ENCODE data around the gene NSUN2. TPM values are rescaled to one million over a fixed set of nuclear protein-coding genes. Genes with fewer than 3 reads are reported as not detected.

NSUN2 gene
- total and polyA plus RNA-seq, 2 experiments from 2014 or later = 65.4 to 112 TPM

GRCh38 chr5:6568889-6569288 lies 64.0 kb downstream of the NSUN2 start:
- H3K4me2 ChIP-seq = no peak overlapping the region
- H3K4me3 ChIP-seq = no peak overlapping the region
- Mint-ChIP-seq H3K27me3 (ENCODE audit: insufficient read depth, low read depth, poor library complexity) (peaks cover 3% of the 10 kb centered on the region), H3K36me3 (ENCODE audit: low read depth) (no peaks in the 10 kb centered on the region), H3K9me3 (no peaks in the 10 kb centered on the region; the same call in 2 of the 3 replicates), H3K4me1 (peaks cover 4% of the 10 kb centered on the region), H3K27ac (no peak overlapping the region), H3K4me3 (no peak overlapping the region)
- H4K20me1 ChIP-seq (replicated peaks; ENCODE audit: insufficient read depth) = no peaks in the 10 kb centered on the region
- no peaks in the 10 kb centered on the region for H3F3A ChIP-seq (replicated peaks; ENCODE audit: low read depth)
- no peak overlapping the region for H3K27ac ChIP-seq (ENCODE audit: low read depth)
- no peaks in the 10 kb centered on the region for H3K36me3 ChIP-seq (ENCODE audit: insufficient read depth)
- TF ChIP-seq, protein P1, sequence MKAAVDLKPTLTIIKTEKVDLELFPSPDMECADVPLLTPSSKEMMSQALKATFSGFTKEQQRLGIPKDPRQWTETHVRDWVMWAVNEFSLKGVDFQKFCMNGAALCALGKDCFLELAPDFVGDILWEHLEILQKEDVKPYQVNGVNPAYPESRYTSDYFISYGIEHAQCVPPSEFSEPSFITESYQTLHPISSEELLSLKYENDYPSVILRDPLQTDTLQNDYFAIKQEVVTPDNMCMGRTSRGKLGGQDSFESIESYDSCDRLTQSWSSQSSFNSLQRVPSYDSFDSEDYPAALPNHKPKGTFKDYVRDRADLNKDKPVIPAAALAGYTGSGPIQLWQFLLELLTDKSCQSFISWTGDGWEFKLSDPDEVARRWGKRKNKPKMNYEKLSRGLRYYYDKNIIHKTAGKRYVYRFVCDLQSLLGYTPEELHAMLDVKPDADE (IDR thresholded peaks at IDR 0.05) = no peak
- TF ChIP-seq JUNB (IDR thresholded peaks at IDR 0.05; ENCODE audit: unreplicated experiment) (no peak), REST (IDR thresholded peaks at IDR 0.05; ENCODE audit: unreplicated experiment) (no peak), CREB1 (CRISPR knock-in tag; IDR thresholded peaks at IDR 0.05; ENCODE audit: low read depth) (no peak), STAT1 (IDR thresholded peaks at IDR 0.05; ENCODE audit: unreplicated experiment) (no peak), ZNF462 (CRISPR knock-in tag; IDR thresholded peaks at IDR 0.05) (no peak), NANOG (IDR thresholded peaks at IDR 0.05; ENCODE audit: borderline replicate concordance) (no peak)
- TF ChIP-seq, protein P2, sequence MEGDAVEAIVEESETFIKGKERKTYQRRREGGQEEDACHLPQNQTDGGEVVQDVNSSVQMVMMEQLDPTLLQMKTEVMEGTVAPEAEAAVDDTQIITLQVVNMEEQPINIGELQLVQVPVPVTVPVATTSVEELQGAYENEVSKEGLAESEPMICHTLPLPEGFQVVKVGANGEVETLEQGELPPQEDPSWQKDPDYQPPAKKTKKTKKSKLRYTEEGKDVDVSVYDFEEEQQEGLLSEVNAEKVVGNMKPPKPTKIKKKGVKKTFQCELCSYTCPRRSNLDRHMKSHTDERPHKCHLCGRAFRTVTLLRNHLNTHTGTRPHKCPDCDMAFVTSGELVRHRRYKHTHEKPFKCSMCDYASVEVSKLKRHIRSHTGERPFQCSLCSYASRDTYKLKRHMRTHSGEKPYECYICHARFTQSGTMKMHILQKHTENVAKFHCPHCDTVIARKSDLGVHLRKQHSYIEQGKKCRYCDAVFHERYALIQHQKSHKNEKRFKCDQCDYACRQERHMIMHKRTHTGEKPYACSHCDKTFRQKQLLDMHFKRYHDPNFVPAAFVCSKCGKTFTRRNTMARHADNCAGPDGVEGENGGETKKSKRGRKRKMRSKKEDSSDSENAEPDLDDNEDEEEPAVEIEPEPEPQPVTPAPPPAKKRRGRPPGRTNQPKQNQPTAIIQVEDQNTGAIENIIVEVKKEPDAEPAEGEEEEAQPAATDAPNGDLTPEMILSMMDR (conservative IDR thresholded peaks at IDR 0.05; ENCODE audit: low read depth in 2 of 2) = no peak
- ATAC-seq (no peak), DNase-seq (ENCODE audit: low spot score) (no peak)
- H3K27me3 ChIP-seq (ENCODE audit: insufficient read depth) = no peaks in the 10 kb centered on the region
- H3K9me2 ChIP-seq (ENCODE audit: insufficient read depth) = no peaks in the 10 kb centered on the region
- H3K4me1 ChIP-seq (ENCODE audit: insufficient read depth) = no peaks in the 10 kb centered on the region
- H2AFZ ChIP-seq = no peak overlapping the region
- no peaks in the 10 kb centered on the region for H3K79me2 ChIP-seq (replicated peaks; ENCODE audit: insufficient read depth)
